CD4-positive, alpha-beta T cell treated with Interleukin-6 at 100 ng/mL for 8 hours (primary cell): ENCODE results near the gene YARS1.

ENCODE experiments used
- DNase-seq: peaks from one replicate; pipeline ENCODE4 v3.0.0-alpha.2; 2020; ENCODE audit warnings: mixed read lengths, low spot score

Gene YARS1

DNA sequence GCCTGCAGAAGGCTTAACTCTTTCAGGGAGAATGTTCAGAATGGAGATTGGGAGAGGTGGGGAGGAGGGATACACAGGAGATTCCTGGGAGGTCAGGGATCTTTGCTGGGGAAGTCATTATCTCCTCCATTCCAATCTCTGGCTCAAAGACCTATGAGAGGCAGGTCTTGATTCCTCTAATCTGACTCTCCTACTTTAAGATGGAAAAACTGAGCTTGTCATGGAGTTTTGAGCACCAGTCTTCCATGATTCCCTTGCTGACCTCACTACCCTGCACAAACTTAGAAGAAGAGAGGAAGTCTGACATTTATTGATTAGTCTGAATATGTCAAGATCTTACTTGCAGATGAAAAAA lies 73.1 kb downstream of the YARS1 start:
- DNase-seq, result no peak

GRCh38 chr1:32743380-32744070 lies 73.6 kb downstream of the YARS1 start:
- no peak for DNase-seq

DNA sequence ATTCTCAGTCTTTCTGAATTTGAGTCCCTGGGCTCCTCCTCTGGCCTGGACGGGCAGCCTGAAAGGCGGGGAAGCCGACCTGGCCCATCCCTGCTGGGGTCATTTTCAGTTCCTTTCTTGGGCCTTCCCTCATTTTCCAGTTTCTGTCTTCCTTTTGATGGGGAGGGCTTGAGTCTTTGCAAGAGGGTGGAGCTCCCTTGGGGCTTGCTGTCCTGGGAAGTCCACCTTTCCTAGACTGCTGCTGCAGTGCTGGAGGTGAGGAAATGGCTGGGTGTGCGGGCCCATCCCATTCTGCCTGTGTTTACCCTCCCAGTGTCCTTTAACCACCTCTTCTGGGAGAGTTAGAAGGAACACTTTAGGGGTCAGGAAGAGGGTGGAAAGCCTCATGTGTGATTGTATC lies 74.2 kb downstream of the YARS1 start:
- DNase-seq, result no peak

DNA sequence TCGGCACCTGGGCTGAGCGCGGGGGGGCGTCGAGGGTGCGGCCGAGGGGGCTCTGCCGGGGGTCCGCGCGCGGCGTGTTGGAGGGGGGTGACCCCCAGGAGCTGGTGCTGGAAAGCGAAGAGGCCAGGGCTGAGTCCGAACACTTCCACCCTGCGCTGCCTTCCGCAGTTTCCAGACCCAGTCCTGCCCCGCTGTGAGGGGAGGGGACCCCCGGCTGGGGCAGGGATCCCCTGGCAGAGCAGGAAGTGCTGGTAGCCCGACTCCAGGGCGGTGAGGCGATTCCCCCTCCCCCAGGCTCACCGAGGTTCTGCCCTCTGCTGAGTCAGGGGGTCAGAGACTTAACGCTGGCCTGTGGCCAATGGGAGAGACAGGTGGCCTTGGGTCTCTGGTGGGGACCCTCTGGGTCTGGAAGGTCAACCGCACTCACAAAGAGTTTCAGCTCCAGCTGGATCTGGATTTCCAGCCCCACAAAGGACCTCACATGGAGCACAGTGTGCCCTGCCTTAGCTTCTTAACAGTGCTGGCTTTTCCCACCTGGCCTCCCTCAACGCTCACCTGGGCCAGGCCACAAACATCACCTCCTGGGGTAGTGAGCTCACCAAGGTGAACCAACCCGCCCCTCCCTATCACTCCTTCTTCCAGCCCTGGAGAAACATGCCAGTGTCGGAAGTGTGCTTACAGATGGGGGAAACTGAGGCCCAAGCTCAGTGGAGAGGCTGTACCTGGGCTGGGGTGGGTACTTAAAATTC lies 74.8 kb downstream of the YARS1 start:
- DNase-seq, result no peak

GRCh38 chr1:32741413-32742198 lies 75.6 kb downstream of the YARS1 start:
- DNase-seq, result no peak

DNA sequence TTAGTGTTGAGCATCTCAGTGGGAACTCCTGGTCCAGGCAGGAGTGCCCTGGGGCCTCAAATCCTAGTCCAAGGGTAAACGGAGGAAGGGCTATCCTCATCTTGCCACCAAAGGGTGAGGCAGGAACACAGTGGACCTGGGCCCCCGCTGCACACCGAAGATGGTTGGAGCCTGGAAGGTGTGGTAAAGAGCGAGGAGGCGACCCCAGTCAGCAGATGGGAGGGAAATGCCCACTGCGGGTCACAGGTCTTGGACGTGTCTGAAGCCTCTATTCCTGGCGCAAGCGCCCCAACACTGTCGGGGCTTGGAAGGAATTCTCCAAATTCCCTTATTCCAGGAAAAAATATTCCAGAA lies 76.1 kb downstream of the YARS1 start:
- DNase-seq, result no peak

GRCh38 chr1:32736812-32737791 lies 80.1 kb downstream of the YARS1 start:
- DNase-seq, result no peak

DNA sequence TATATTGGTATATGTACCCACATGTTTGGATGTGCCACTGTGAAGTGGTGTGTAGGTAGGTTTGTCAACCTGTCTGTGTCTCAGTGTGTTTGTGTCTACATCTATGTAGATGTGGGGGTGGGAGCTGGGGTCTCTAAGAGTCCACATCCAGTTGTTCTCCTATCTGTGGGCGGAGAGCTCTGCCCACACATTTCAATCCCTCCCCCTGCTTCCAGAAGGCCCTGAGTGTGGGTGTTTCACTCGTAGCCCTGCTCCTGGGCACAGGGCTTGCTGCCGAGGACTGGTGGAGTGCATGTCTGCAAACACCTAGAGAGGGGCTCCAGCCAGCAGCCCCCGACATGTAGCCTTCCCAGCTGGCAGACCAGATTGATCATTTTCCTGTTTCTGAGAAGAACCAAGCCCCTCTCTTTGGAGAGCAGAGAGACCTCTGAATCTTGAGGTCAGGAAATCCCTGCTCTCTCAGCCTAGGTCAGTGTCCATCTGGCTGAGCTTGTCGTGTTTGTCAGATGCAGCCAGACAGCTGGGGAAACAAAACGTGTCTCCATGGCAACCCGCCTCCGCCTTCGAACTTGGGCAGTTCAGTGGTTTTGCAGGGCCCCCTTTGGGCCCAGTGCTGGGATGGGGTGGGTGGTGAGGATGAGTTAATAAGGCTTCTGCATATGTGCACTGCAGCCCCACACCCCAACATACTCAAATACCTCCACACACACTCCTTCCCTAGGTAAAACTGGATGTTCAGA lies 83.4 kb downstream of the YARS1 start:
- no peak for DNase-seq

GRCh38 chr1:32729254-32730046 lies 87.7 kb downstream of the YARS1 start:
- DNase-seq, result no peak

GRCh38 chr1:32728413-32729077 lies 88.6 kb downstream of the YARS1 start:
- DNase-seq, result no peak

DNA sequence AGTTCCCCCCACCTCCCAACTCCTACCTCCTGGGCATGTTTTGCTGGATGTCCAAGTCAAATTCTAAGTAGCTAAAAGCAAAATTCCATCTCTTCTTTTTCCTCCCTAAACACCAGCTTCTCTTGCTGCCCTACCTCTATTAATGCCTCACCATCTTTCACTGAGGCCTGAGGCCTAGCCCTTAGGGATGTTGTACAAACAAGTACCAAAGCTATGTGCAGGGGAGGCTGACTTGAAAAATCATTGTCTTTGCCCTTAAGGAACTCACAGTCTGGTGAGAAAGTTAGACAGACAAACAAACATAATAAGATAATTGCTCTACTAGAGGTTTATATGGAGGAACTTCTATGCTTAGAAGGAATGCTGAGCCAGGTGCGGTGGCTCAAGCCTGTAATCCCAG lies 89.3 kb downstream of the YARS1 start:
- no peak for DNase-seq

GRCh38 chr1:32725615-32725982 lies 91.6 kb downstream of the YARS1 start:
- no peak for DNase-seq
